AG08396 (cell line): ENCODE data around the gene ISOC2.

Experiments
- DNase-seq: peaks from one replicate; pipeline ENCODE4 v3.0.0; 2012; ENCODE audit warnings: low spot score, mixed read lengths

Gene ISOC2

GRCh38 chr19:55406826-55407549, 54.5 kb downstream of the ISOC2 start:
- peak; percentile 75 for DNase-seq

GRCh38 chr19:55406091-55406825, 55.2 kb downstream of the ISOC2 start:
- DNase-seq = no peak

- no peak for DNase-seq
Observed at GRCh38 chr19:55405638-55406037, 55.8 kb downstream of the ISOC2 start.
